ENCODE results near the gene SMARCA2.

GRCh38 chr9:2122299-2122698 lies 107.2 kb downstream of the SMARCA2 start:
- TF ChIP-seq EZH2 (IDR thresholded peaks at IDR 0.05) (no peak), POLR2AphosphoS5 (IDR thresholded peaks at IDR 0.05; ENCODE audit: borderline replicate concordance, low read depth, low read length) (no peak), FOXP2 (optimal IDR thresholded peaks at IDR 0.05; ENCODE audit: control extremely low read depth, extremely low read length, insufficient read depth) (no peak)
